ENCODE results near the gene ZNF274. TPM values are rescaled to one million over a fixed set of nuclear protein-coding genes. Genes with fewer than 3 reads are reported as not detected.
A peak's percentile ranks its signal among the peaks of the same experiment; 100 is the strongest.

ZNF274 gene
- total and polyA plus RNA-seq, 10 of the 15 experiments (the other 5 are each of a cell fraction or from before 2014, with no cell fraction given), result 2.7 to 17.6 (median 14.3) TPM

DNA sequence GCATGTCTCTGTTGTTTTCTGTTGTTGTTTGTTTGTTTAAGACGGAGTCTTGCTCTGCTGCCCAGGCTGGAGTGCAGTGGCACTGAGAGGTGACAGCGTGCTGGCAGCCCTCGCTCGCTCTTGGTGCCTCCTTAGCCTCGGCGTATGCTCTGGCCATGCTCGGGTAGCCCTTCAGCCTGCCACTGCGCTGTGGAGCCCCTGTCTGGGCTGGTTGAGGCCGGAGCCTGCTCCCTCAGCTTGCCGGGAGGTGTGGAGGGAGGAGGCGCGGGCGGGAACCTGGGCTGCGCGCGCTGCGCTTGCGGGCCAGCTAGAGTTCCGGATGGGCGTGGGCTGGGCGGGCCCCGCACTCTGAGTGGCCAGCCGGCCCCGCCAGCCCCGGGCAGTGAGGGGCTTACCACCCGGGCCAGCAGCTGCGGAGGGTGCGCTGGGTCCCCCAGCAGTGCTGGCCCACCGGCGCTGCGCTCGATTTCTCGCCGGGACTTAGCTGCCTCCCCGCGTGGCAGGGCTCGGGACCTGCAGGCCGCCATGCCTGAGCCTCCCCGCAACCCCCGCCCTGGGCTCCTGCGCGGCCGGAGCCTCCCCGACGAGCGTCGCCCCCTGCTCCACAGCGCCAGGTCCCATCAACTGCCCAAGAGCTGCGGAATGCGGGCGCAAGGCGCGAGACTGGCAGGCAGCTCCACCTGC, 25.7 kb upstream of the ZNF274 start (continued):
- TF ChIP-seq, protein P1, sequence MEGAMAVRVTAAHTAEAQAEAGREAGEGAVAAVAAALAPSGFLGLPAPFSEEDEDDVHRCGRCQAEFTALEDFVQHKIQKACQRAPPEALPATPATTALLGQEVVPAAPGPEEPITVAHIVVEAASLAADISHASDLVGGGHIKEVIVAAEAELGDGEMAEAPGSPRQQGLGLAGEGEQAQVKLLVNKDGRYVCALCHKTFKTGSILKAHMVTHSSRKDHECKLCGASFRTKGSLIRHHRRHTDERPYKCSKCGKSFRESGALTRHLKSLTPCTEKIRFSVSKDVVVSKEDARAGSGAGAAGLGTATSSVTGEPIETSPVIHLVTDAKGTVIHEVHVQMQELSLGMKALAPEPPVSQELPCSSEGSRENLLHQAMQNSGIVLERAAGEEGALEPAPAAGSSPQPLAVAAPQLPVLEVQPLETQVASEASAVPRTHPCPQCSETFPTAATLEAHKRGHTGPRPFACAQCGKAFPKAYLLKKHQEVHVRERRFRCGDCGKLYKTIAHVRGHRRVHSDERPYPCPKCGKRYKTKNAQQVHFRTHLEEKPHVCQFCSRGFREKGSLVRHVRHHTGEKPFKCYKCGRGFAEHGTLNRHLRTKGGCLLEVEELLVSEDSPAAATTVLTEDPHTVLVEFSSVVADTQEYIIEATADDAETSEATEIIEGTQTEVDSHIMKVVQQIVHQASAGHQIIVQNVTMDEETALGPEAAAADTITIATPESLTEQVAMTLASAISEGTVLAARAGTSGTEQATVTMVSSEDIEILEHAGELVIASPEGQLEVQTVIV (IDR thresholded peaks at IDR 0.05; ENCODE audit: borderline replicate concordance, partially characterized antibody), result no peak
- TF ChIP-seq BHLHE40 (IDR thresholded peaks at IDR 0.05; ENCODE audit: borderline replicate concordance in 1 of 2, low read depth in 2 of 2, low read length in 1 of 2) (no peak), YY1 (IDR thresholded peaks at IDR 0.05; ENCODE audit: low read depth, low read length) (no peak), PAX8 (IDR thresholded peaks at IDR 0.05) (no peak), FOXM1 (IDR thresholded peaks at IDR 0.05; ENCODE audit: low read depth, low read length) (no peak)

DNA sequence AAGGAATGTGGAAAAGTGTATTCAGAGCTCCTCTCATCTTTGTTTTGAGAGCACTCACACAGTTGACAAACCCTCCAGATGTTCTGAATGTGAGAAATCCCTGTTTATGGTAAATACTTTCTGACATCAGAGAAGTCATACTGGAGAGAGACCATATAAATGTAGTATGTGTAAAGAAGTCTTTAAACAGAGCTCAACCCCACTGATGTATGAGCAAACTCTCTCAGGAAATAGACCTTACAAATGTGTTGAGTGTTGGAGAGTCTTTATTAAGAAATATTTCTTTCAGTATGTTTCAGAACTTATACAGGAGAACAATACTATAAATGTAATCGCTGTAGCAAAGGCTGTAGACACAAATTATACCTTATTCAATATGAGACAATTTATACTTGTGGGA, 16.6 kb upstream of the ZNF274 start:
- Histone ChIP-seq H3K4me2 (ENCODE audit: control insufficient read depth, insufficient read depth) (no peak overlapping the region), H3K36me3 (ENCODE audit: control insufficient read depth in 2 of 2, insufficient read depth in 2 of 2, low read length in 1 of 2) (no peaks in the 10 kb centered on the region), H3K4me1 (ENCODE audit: control insufficient read depth, insufficient read depth, low read length) (no peaks in the 10 kb centered on the region), H3K27me3 (replicated peaks in 1 of 2; ENCODE audit: control insufficient read depth in 2 of 2, insufficient read depth in 2 of 2, low read length in 1 of 2) (no peaks in the 10 kb centered on the region), H3K9me3 (replicated peaks; ENCODE audit: control insufficient read depth, insufficient read depth, low read length) (peaks cover 8% of the 10 kb centered on the region), H3K27ac (ENCODE audit: control insufficient read depth, insufficient read depth) (no peak overlapping the region), H3K9ac (ENCODE audit: control insufficient read depth, insufficient read depth, low read length) (no peak overlapping the region), H4K20me1 (ENCODE audit: control insufficient read depth, insufficient read depth) (no peaks in the 10 kb centered on the region), H2AFZ (ENCODE audit: control insufficient read depth, low read depth, low read length) (no peak overlapping the region), H3K79me2 (ENCODE audit: control insufficient read depth, insufficient read depth, low read length) (no peaks in the 10 kb centered on the region), H3K4me3 (no peak overlapping the region)
- ChIA-PET CTCF (no interaction called here), SMC1A (ENCODE audit: uncharacterized antibody, unreplicated experiment) (no interaction called here), POLR2A (no interaction called here), RAD21 (ENCODE audit: unreplicated experiment) (no interaction called here)
- in situ Hi-C loops (cut with MboI) (no loop called here), intact Hi-C loops (cut with micrococcal nuclease; ENCODE audit: unreplicated experiment) (no loop called here)
- no peak for FAIRE-seq
- ATAC-seq, result no peak
- WGBS (ENCODE audit: insufficient coverage, insufficient replicate concordance, low lambda C conversion rate, missing lambda C conversion rate), result 40% methylated on average over 1 of the region's 1 CpG
- BruUV-seq (replicated peaks), result no TSS peak
- DNase-seq (ENCODE audit: low read depth, low spot score), result no peak
- TF ChIP-seq ZNF274 (IDR thresholded peaks at IDR 0.05; ENCODE audit: insufficient read depth, insufficient read length) (peak; percentile 21), POLR2AphosphoS2 (IDR thresholded peaks at IDR 0.05; ENCODE audit: low read depth, low read length) (no peak)
